HG02870 (cell line): ENCODE data around the gene TYW1.
"Not testable (repeated sequence)": the region's sequence is repeated elsewhere in the genome, so short reads cannot be mapped to it uniquely, and the experiment has no call there.

Experiments
- ATAC-seq: cut with Tn5 transposase; IDR thresholded peaks from one replicate; pipeline ENCODE4 v1.9.1; 2021; ENCODE audit warnings: mild to moderate bottlenecking, moderate library complexity; ENCODE audit not compliant: unreplicated experiment

TYW1 gene

GRCh38 chr7:66994691-66995049 is 2.0 kb upstream of the TYW1 start:
- ATAC-seq: not testable (repeated sequence)

DNA sequence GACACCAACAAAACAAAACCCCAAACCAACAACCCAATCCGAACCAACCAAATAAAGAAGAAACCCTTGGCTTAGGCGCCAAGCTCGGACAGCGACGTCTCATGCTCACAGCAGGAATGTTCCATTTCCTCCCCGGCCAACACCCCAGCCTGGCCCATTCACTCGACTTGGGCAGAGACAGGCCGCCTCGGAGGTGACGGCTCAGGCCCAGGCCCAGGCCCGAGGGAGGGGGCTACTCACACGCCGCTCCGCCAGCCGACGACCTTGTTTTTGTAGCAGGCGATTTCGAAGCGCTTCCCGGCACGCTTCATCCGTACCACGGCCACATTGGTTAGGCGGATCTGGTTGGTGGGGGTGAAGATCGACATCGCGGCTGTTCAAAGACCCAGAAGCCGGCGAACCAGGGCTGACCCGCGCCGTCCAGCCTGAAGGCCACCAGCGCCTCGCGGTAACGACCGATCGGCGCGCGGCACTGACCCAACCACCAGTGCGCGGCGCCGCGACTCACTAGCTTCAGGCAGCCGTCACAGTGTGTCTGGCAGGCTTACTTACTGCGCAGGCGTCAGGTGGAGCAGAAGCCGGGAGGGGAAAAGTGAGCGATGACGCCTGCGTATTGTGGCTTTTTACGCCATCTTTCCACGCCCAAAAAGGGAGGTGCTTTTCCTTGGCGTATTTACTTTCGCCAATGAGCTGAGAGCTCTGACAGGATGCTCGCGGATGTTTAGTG is 1.4 kb upstream of the TYW1 start, which contains the start of gene SBDS:
SBDS (minus strand) TSS at position 537 of the 727 bp plus-strand sequence; CDS start at position 368, 169 bp downstream.
- ATAC-seq: peak; percentile 53

- not testable (repeated sequence) for ATAC-seq
Observed at GRCh38 chr7:67000601-67001258, 4.1 kb downstream of the TYW1 start.

DNA sequence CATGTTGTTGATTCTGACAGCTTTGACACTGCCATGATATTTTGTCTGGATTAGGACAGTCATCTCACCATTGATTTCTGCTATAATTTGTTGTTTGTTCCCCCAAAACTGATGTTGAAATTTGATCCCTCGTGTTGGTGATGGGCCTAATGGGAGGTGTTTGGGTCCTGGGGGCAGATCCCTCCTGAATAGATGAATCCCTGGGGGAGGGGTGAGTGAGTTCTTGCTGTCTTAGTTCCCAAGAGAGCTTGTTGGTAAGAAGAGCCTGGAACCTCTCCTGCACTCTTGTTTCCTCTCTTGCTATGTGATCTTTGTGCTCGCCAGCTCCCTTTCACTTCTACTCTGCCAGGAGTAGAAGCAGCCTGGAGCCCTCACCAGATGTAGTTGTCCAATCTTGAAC is 7.5 kb downstream of the TYW1 start:
- not testable (repeated sequence) for ATAC-seq

DNA sequence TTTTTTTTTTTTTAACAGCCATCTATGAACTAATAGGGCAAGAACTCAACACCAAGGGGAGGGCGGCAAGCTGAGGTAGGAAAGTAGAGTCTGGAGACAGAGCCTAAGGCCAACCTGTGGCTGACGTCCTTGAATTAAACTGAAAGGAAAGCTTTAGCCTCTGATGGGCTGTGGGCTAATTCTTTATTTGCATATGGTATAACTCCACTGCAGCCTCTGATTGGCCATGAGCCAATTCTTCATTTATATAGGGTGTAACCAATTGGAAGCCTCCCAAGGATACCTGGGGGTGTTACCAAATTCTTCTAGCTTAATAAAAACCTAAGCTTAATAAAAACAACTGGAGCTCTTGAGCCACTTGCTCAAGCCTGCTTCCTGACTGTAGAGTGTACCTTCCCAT is 10.3 kb downstream of the TYW1 start:
- ATAC-seq: no peak

GRCh38 chr7:67008260-67008659 is 11.6 kb downstream of the TYW1 start:
- ATAC-seq: no peak

GRCh38 chr7:67009677-67010076 is 13.0 kb downstream of the TYW1 start:
- ATAC-seq: not testable (repeated sequence)

GRCh38 chr7:67014076-67014622 is 17.5 kb downstream of the TYW1 start:
- not testable (repeated sequence) for ATAC-seq

- ATAC-seq: not testable (repeated sequence)
Observed at GRCh38 chr7:67017971-67018370, 21.3 kb downstream of the TYW1 start.

- ATAC-seq: no peak
Observed at GRCh38 chr7:67018940-67019339, 22.3 kb downstream of the TYW1 start.

- ATAC-seq: no peak
Observed at GRCh38 chr7:67019562-67020390, 23.1 kb downstream of the TYW1 start.

- ATAC-seq: no peak
Observed at GRCh38 chr7:67021260-67021659, 24.6 kb downstream of the TYW1 start.

DNA sequence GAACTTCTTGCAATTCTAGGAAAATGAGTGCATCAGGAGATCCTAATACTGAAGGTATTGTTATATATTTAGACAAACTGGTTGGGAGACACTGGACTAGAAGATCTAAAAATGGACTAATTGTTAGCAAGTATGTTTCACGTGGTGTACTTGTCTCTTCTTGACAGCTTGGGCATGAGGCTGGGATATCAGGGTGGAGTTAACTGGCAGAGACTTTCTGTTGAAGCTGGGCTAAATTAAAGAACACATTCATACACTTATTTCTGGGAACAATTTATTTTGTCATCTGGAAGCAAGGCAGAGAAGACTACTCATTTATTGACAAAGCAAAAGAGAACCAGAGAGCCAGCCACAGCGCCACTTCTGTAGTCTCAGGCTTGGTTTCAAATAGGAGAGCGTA is 25.9 kb downstream of the TYW1 start:
- ATAC-seq: no peak

DNA sequence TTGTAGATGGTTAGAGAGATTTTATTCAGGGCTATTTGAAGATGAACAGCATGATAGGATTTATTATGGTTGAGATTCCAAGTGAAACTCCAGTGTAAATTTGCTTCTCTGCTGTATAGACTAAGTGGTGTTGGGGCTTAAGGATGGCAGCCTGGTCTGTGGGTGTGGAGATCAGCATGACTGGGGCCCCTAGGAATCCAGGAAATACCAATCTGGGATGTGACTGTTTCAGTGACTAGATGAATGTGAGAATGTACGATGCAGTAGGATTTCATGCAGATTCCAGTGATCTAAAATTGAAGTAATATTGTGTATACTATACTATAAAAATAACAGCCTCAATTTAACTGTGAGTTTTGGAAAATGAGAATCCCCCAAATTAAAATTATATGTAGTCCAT is 28.8 kb downstream of the TYW1 start:
- not testable (repeated sequence) for ATAC-seq

- not testable (repeated sequence) for ATAC-seq
Observed at GRCh38 chr7:67031685-67032084, 35.1 kb downstream of the TYW1 start.

DNA sequence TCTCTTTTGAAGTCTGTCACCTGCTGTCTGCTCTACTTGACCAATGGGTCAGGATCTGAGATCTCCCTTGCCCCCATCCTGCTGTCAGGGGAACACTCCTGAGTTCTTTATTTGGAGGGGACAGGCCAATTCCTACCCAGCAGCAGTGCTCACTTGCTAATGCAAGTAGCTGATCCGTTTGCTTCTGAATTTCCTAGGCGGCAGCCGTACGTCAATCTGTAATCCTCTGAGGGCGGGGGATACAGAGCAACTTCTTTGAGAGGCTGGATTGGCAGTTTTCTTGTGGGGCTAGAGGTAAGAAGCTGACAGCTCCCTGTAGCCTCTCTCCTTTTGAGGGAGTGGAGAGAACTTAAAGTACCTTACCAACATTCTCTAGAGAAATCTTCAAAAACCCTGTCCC is 36.6 kb downstream of the TYW1 start:
- ATAC-seq: no peak

DNA sequence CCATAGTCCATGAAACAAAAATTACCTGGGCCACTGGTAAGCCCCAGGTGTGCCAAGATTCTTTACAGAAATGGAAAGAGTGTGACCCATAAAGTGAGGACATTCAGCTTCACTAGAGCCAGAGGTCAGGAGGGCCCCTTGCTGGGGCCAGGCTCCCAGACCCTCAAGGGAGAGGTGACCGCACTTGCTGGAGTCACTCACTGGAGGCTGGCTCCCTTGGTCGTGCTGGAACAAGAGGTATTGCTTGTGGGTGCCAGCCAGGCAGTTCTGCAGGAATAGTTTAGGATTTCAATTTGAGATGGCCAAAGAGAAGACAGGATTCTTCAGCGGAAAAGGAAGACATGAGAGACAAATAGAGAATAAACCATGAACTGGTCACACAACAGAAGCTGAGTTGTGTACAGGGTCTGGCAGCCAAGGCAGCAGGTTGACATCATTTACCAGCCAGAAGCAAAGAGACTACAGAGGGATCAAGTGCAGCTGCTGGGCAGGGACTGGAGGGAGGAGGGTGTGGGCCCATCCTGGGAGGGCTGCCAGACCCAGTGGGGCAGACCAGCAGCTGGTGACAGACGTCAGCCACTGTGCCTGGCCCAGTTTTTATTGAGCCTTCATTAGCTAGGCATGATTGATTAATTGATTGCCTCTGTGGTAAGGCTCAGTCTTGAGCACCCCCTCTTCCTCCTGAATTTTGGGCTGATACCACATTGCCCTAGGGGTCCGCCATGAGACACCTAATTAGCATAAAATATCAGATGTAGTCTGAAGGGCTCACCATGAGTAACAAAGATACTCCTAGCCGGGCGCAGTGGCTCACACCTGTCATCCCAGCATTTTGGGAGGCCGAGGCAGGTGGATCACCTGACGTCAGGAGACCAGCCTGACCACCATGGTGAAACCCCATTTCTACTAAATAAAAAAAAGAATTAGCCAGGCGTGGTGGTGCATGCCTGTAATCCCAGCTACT is 40.1 kb downstream of the TYW1 start:
- not testable (repeated sequence) for ATAC-seq

DNA sequence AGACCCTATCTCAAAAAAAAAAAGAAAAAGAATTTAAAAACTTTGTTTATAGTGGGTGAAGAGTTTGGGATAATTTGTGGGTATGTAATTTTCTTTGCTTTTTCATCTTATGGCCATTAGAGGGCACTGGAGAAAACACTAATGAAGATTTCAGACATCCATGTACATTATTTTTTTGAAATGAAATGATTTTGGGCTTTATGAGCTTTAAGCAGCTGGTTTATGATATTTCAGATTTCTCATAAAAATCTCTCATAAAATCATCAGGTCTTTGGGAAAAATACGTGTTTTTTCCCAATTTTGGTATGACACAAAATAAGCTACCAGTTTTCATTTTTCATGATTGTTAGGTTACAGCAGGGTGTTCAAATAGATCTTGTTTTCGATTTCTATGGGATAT is 44.2 kb downstream of the TYW1 start:
- not testable (repeated sequence) for ATAC-seq

GRCh38 chr7:67042781-67043558 is 46.3 kb downstream of the TYW1 start:
- not testable (repeated sequence) for ATAC-seq
